GM10266 (cell line): ENCODE results near the gene KRTAP10-2.
A peak's percentile ranks its signal among the peaks of the same experiment; 100 is the strongest.

Source experiments
- DNase-seq: peaks from one replicate; pipeline ENCODE4 v3.0.0; 2012; ENCODE audit errors: extremely low spot score
- TF ChIP-seq, protein P1 (sequence below): IDR thresholded peaks from 2 replicates; pipeline ENCODE4 v1.5.1; 2012; ENCODE audit warnings: mild to moderate bottlenecking, low read depth; ENCODE audit not compliant: control insufficient read depth, insufficient read depth; ENCODE audit errors: missing control alignments

KRTAP10-2 gene

GRCh38 chr21:44572959-44573583 is 21.8 kb upstream of the KRTAP10-2 start:
- TF ChIP-seq, protein P1, sequence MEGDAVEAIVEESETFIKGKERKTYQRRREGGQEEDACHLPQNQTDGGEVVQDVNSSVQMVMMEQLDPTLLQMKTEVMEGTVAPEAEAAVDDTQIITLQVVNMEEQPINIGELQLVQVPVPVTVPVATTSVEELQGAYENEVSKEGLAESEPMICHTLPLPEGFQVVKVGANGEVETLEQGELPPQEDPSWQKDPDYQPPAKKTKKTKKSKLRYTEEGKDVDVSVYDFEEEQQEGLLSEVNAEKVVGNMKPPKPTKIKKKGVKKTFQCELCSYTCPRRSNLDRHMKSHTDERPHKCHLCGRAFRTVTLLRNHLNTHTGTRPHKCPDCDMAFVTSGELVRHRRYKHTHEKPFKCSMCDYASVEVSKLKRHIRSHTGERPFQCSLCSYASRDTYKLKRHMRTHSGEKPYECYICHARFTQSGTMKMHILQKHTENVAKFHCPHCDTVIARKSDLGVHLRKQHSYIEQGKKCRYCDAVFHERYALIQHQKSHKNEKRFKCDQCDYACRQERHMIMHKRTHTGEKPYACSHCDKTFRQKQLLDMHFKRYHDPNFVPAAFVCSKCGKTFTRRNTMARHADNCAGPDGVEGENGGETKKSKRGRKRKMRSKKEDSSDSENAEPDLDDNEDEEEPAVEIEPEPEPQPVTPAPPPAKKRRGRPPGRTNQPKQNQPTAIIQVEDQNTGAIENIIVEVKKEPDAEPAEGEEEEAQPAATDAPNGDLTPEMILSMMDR, result no peak
- peak; percentile 20 for DNase-seq

GRCh38 chr21:44571844-44572782 is 20.8 kb upstream of the KRTAP10-2 start:
- TF ChIP-seq, protein P1, result no peak
- no peak for DNase-seq

DNA sequence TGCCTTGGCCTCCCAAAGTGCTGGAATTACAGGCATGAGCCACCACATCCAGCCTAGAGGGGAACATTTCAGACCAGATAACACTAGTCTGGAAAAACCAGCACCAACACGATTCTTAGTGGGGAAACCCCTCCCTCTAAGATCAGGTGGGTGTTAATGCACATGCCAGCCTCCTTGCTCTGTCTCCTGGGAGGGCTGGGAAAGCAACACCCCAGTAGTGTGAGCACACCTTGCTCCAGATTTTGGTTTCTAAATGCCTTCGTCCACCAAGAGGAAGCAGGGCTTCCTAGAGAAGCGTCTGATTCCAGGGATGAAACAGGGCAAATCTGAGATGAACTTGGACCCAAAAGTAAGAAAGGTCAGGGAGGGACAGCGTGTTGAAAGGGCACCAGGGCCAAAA is 20.0 kb upstream of the KRTAP10-2 start:
- DNase-seq, result no peak
- TF ChIP-seq, protein P1, result no peak

GRCh38 chr21:44569861-44570517 is 18.7 kb upstream of the KRTAP10-2 start:
- TF ChIP-seq, protein P1, result no peak

DNA sequence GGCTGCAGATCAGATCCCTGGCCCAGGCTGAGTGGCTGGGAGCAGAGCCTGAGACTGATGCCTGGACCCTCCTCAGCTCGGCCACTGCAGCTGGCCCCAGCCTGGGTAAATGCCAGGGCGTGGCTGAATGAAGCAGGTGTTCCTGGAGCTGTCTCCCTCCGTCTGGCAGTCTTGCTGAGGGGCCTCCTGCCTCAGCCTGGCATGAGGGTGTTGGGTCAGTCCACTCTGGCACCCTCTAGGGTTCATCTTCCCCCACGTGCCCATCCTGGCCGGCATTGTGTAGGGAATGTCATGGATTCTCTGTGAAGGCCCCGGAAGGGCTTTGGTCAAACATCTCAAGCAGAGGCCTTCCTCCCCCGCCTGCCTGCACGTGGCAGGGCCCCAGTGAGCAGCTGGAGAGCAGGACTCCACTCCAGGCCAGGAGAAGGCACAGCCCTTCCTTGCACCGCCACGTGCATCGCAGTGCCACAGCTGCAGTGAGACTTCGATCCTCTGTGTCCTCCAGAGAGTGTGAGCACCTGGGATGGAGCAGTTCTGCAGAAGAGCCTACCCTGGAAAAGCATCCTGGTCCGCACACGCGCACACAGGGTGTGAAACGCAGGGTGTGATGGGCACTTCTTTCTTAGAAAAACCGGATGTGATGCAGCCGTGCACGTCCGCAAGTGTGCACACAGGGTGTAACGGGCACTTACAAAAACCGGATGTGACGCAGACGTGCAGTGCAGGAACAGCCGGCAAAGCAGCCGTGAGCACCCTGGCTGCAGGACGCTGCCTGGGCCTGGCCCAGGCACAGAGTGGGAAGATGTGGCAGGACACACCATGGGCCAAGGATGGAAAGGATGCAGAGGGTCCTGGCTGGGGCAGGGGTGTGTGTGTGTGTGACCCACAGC is 17.6 kb upstream of the KRTAP10-2 start:
- no peak for DNase-seq
- TF ChIP-seq, protein P1, result no peak

More at GRCh38 chr21:44569861-44570517, 18.7 kb upstream of the KRTAP10-2 start:
- DNase-seq, result no peak

DNA sequence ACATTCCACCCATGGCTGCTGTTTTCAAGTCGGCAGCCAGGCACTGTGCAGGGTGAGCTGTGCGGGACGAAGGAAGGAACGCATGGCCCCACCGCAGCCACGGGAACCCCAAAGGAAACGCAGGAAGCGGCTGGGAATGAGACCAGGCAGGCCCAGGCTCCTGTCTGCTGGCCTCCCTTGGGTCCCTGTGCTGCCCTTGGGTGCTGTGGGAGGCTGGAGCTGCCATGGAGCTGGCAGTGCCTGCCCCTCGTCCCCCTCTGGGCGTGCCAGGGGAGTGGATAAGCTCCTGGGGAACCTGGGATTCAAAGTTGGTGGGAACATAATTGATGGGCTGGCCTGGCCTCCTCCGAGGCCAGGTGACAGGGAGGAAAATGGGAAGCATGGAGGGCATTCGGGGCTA is 17.0 kb upstream of the KRTAP10-2 start:
- TF ChIP-seq, protein P1, result no peak
- DNase-seq, result no peak
